GM12878 (cell line): Measurements from ENCODE around the gene XRCC4. TPM values are rescaled to one million over a fixed set of nuclear protein-coding genes. Genes with fewer than 3 reads are reported as not detected.

Experiments used
- ATAC-seq: fragments of 200-7000 bp; cut with Tn5 transposase; 3 replicates; pipeline ENCODE4 v1.9.1; 2020; ENCODE audit warnings: mild to moderate bottlenecking, moderate library complexity
- BruUV-seq: library from RNA; stranded (reverse); fragments of 400-500 nt; replicated peaks from 2 replicates; lab custom pipeline; 2021; lab: Mats Ljungman, UMichigan
- CTCF ChIA-PET: fragments of 300-600 bp; sonication (Branson Sonifier 250); formaldehyde crosslinking; extraction: SDS; loops from one replicate; lab custom pipeline; 2021; ENCODE audit warnings: inconsistent platforms; lab: Yijun Ruan, JAX
- POLR2A ChIA-PET: fragments of 350-600 bp; formaldehyde crosslinking; extraction: SDS; loops from one replicate; lab custom pipeline; 2021; ENCODE audit warnings: inconsistent platforms; lab: Charles Lee
- RAD21 ChIA-PET: fragments of 300-600 bp; sonication (Branson Sonifier 250); formaldehyde crosslinking; loops from one replicate; lab custom pipeline; 2023; ENCODE audit warnings: antibody characterized with exemption; ENCODE audit not compliant: unreplicated experiment; lab: Charles Lee
- SMC1A ChIA-PET: fragments of 300-600 bp; sonication (Branson Sonifier 250); formaldehyde crosslinking; loops from one replicate; lab custom pipeline; 2023; ENCODE audit not compliant: unreplicated experiment, uncharacterized antibody; lab: Charles Lee
- DNase-seq: peaks from one replicate; pipeline ENCODE4 v3.0.0-alpha.2; 2011; ENCODE audit warnings: low read depth, low spot score
- FAIRE-seq: peaks from 3 replicates; lab custom pipeline; 2011; peaks lifted over from hg19 to GRCh38; lab: Jason Lieb, UNC
- H2AFZ ChIP-seq: 2 replicates; pipeline ENCODE4 v1.6.0; 2011; ENCODE audit warnings: low read depth, low read length, control low read depth; ENCODE audit not compliant: control insufficient read depth
- H3K27ac ChIP-seq: 2 replicates; pipeline ENCODE4 v1.5.1; 2011; ENCODE audit warnings: control low read depth; ENCODE audit not compliant: control insufficient read depth, insufficient read depth
- H3K27me3 ChIP-seq, 2 experiments: replicated peaks in 1 of 2; 2 replicates each; pipeline versions ENCODE4 v1.6.0 to v1.6.1; 2011; ENCODE audit warnings: low read length in 1 of 2; ENCODE audit not compliant: control insufficient read depth in 2 of 2, insufficient read depth in 2 of 2
- H3K36me3 ChIP-seq, 2 experiments: 2 replicates each; pipeline ENCODE4 v1.5.1; 2011; ENCODE audit warnings: low read length in 1 of 2; ENCODE audit not compliant: control insufficient read depth in 2 of 2, insufficient read depth in 2 of 2
- H3K4me1 ChIP-seq: 2 replicates; pipeline ENCODE4 v1.6.1; 2011; ENCODE audit warnings: mild to moderate bottlenecking, low read length, moderate library complexity, mixed read lengths; ENCODE audit not compliant: control insufficient read depth, insufficient read depth
- H3K4me2 ChIP-seq: 2 replicates; pipeline ENCODE4 v1.6.0; 2011; ENCODE audit warnings: control low read depth; ENCODE audit not compliant: control insufficient read depth, insufficient read depth
- H3K4me3 ChIP-seq: fragments of 200-600 bp; sonication (generic); 2 replicates; pipeline ENCODE4 v1.5.1; 2016
- H3K79me2 ChIP-seq: 2 replicates; pipeline ENCODE4 v1.6.0; 2011; ENCODE audit warnings: low read length; ENCODE audit not compliant: control insufficient read depth, insufficient read depth
- H3K9ac ChIP-seq: 2 replicates; pipeline ENCODE4 v1.8.0; 2011; ENCODE audit warnings: low read length, control low read depth, mixed read lengths; ENCODE audit not compliant: control insufficient read depth, insufficient read depth
- H3K9me3 ChIP-seq: replicated peaks from 3 replicates; pipeline ENCODE4 v1.5.1; 2011; ENCODE audit warnings: mild to moderate bottlenecking, low read length; ENCODE audit not compliant: control insufficient read depth, insufficient read depth
- H4K20me1 ChIP-seq: 2 replicates; pipeline ENCODE4 v1.6.0; 2011; ENCODE audit not compliant: control insufficient read depth, insufficient read depth
- ATF2 ChIP-seq: IDR thresholded peaks from 2 replicates; pipeline ENCODE4 v1.6.1; 2012; ENCODE audit warnings: low read length, inconsistent platforms
- EED ChIP-seq: sonication (generic); IDR thresholded peaks from 2 replicates; pipeline ENCODE4 v1.6.1; 2016; ENCODE audit warnings: antibody characterized with exemption, low read depth
- GABPA ChIP-seq: IDR thresholded peaks from 2 replicates; pipeline ENCODE4 v1.6.1; 2014; ENCODE audit warnings: antibody characterized with exemption, low read depth, mild to moderate bottlenecking, inconsistent platforms
- NRF1 ChIP-seq: conservative IDR thresholded peaks from 2 replicates; pipeline ENCODE4 v1.6.1; 2011; ENCODE audit warnings: mild to moderate bottlenecking, low read depth, low read length, improper control_type of control experiment
- SMAD1 ChIP-seq: fragments of 450-650 bp; IDR thresholded peaks from 2 replicates; pipeline ENCODE4 v1.6.1; 2018; ENCODE audit warnings: mild to moderate bottlenecking, low read depth; ENCODE audit not compliant: partially characterized antibody
- WGBS: methylation state at CpG from one replicate; pipeline ENCODE4 v1.1.6; 2016; ENCODE audit warnings: low lambda C conversion rate; ENCODE audit not compliant: insufficient replicate concordance, insufficient coverage; ENCODE audit errors: missing lambda C conversion rate; 5-methylcytosine and 5-hydroxymethylcytosine counted together
- in situ Hi-C: fragments of 300-500 bp; cut with MboI; formaldehyde crosslinking; loops from 9 replicates; pipeline ENCODE4 v1.14.3; 2018; ENCODE audit warnings: mixed read lengths
- intact Hi-C: fragments of 100-400 bp; cut with micrococcal nuclease; formaldehyde crosslinking; loops from one replicate; pipeline ENCODE4 v1.14.2; 2022; ENCODE audit not compliant: unreplicated experiment
- polyA plus RNA-seq, 11 experiments: library from polyadenylated mRNA; depleted of rRNA in 4 of 11; unstranded in 6 of 11; stranded (reverse) in 5 of 11; fragments of >200 nt; fragmentation: Nextera tagmentation in 4 of 11; fragmentation: Illumina TruSeq in 1 of 11; extraction: Ambion mirVana in 4 of 11; extraction: Trizol in 1 of 11; gene quantifications; 1 replicate in 1 of 11; 2 replicates in 10 of 11; pipeline versions ENCODE4 v1.2.1 to v1.2.3, GENCODE V29; 2011 to 2016; ENCODE audit warnings: inconsistent platforms in 2 of 11, missing spikeins in 2 of 11, low read depth in 1 of 11
- total RNA-seq, 4 experiments: library from RNA; depleted of rRNA in 3 of 4; stranded (reverse); fragments of >200 nt in 3 of 4; fragmentation: Illumina TruSeq in 1 of 4; extraction: Trizol in 1 of 4; gene quantifications; 2 replicates each; pipeline versions ENCODE4 v1.2.1 to v1.2.3, GENCODE V29; 2013 to 2021
- TF ChIP-seq, protein P1 (sequence below): IDR thresholded peaks from 2 replicates; pipeline ENCODE4 v1.6.1; 2011; ENCODE audit warnings: low read depth, mild to moderate bottlenecking, low read length, moderate library complexity, borderline replicate concordance; ENCODE audit errors: extremely low read depth

Gene XRCC4
- total and polyA plus RNA-seq, 10 of the 15 experiments (the other 5 are each of a cell fraction or from before 2014, with no cell fraction given) = 12.1 to 53.6 (median 25.8) TPM

DNA sequence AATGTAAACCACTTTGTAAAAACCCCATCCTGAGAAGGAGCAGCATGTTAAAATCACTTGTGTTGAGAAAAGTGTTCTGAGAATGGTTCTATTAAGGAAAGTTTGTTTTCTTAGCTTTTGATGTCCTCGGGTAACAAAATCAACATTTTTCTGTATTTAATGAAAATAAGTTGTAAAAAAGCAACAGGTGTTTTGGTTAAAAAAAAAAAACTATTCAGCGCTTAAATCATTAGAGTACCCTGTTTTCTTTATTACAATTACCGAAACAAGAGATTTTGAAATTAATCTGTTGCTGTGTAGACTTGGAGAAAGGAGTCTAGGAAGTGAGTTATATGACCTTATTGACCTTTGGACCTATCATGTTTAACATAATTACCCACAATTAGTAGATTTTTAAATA lies 167.7 kb downstream of the XRCC4 start (continued):
- TF ChIP-seq ATF2 = no peak
- TF ChIP-seq, protein P1, sequence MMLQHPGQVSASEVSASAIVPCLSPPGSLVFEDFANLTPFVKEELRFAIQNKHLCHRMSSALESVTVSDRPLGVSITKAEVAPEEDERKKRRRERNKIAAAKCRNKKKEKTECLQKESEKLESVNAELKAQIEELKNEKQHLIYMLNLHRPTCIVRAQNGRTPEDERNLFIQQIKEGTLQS = no peak
- no peak for TF ChIP-seq NRF1
- no peak for TF ChIP-seq EED

GRCh38 chr5:83246071-83246470 lies 168.7 kb downstream of the XRCC4 start:
- ATAC-seq (no peak), DNase-seq (no peak)
- POLR2A ChIA-PET = no interaction called here
- no peak overlapping the region for H3K27ac ChIP-seq
- 95% methylated on average over 1 of the region's 1 CpG for WGBS
- no peaks in the 10 kb centered on the region for H4K20me1 ChIP-seq
- no peak overlapping the region for H3K9ac ChIP-seq
- TF ChIP-seq SMAD1 (no peak), GABPA (no peak)
- TF ChIP-seq, all 136 proteins: peak for 0
- H3K36me3 ChIP-seq = no peaks in the 10 kb centered on the region
- H3K4me2 ChIP-seq = no peak overlapping the region
- RAD21 ChIA-PET = no interaction called here
- intact Hi-C loops (no loop called here), in situ Hi-C loops (no loop called here)
- H2AFZ ChIP-seq = no peak overlapping the region
- no TSS peak for BruUV-seq
- FAIRE-seq = no peak
- CTCF ChIA-PET = no interaction called here
- SMC1A ChIA-PET = no interaction called here
- no peaks in the 10 kb centered on the region for H3K9me3 ChIP-seq
- no peaks in the 10 kb centered on the region for H3K27me3 ChIP-seq
- H3K4me3 ChIP-seq = no peak overlapping the region
- H3K4me1 ChIP-seq = no peaks in the 10 kb centered on the region
- H3K79me2 ChIP-seq = no peaks in the 10 kb centered on the region
